ENCODE results near the gene KIF16B. TPM values are rescaled to one million over a fixed set of nuclear protein-coding genes. Genes with fewer than 3 reads are reported as not detected.

Gene KIF16B
- total RNA-seq, 1 experiment from 2014 or later, result 4.6 TPM

- BruUV-seq (replicated peaks), result no TSS peak
- POLR2A ChIA-PET (ENCODE audit: low non-redundant PET), result no interaction called here
- intact Hi-C loops (cut with micrococcal nuclease; ENCODE audit: unreplicated experiment), result no loop called here
Measured at GRCh38 chr20:16353417-16353781, 219.8 kb downstream of the KIF16B start.

GRCh38 chr20:16352751-16353416 lies 220.4 kb downstream of the KIF16B start:
- TF ChIP-seq CTCF (conservative IDR thresholded peaks at IDR 0.05; ENCODE audit: low read depth, low read length), result no peak
- no peak for TF ChIP-seq EZH2 (IDR thresholded peaks at IDR 0.05; ENCODE audit: borderline replicate concordance, low read depth, low read length, poor library complexity, severe bottlenecking)
- no peak overlapping the region for H3K4me3 ChIP-seq (ENCODE audit: low read depth, low read length, poor library complexity, severe bottlenecking)
- ChIA-PET CTCF (no interaction called here), POLR2A (ENCODE audit: low non-redundant PET) (no interaction called here)
- BruUV-seq (replicated peaks), result no TSS peak
- no peaks in the 10 kb centered on the region for H3K9me3 ChIP-seq (ENCODE audit: low read depth, low read length, poor library complexity, severe bottlenecking)
- DNase-seq (ENCODE audit: low spot score), result no peak
- H3K27me3 ChIP-seq (replicated peaks; ENCODE audit: insufficient read depth, low read depth, low read length, poor library complexity), result no peaks in the 10 kb centered on the region
- no peaks in the 10 kb centered on the region for H3K36me3 ChIP-seq (ENCODE audit: insufficient read depth, low read length, poor library complexity, severe bottlenecking)
- intact Hi-C loops (cut with micrococcal nuclease; ENCODE audit: unreplicated experiment), result no loop called here
- H3K4me1 ChIP-seq (ENCODE audit: insufficient read depth, low read length, poor library complexity, severe bottlenecking), result no peaks in the 10 kb centered on the region
- no peak overlapping the region for H3K27ac ChIP-seq (ENCODE audit: low read depth, low read length, poor library complexity, severe bottlenecking)

More at GRCh38 chr20:16353417-16353781, 219.8 kb downstream of the KIF16B start:
- CTCF ChIA-PET, result no interaction called here
- Histone ChIP-seq H3K27me3 (replicated peaks; ENCODE audit: insufficient read depth, low read depth, low read length, poor library complexity) (no peaks in the 10 kb centered on the region), H3K4me1 (ENCODE audit: insufficient read depth, low read length, poor library complexity, severe bottlenecking) (no peaks in the 10 kb centered on the region), H3K4me3 (ENCODE audit: low read depth, low read length, poor library complexity, severe bottlenecking) (no peak overlapping the region), H3K9me3 (ENCODE audit: low read depth, low read length, poor library complexity, severe bottlenecking) (no peaks in the 10 kb centered on the region), H3K27ac (ENCODE audit: low read depth, low read length, poor library complexity, severe bottlenecking) (no peak overlapping the region), H3K36me3 (ENCODE audit: insufficient read depth, low read length, poor library complexity, severe bottlenecking) (no peaks in the 10 kb centered on the region)
- TF ChIP-seq CTCF (conservative IDR thresholded peaks at IDR 0.05; ENCODE audit: low read depth, low read length) (no peak), EZH2 (IDR thresholded peaks at IDR 0.05; ENCODE audit: borderline replicate concordance, low read depth, low read length, poor library complexity, severe bottlenecking) (no peak)
- no peak for DNase-seq (ENCODE audit: low spot score)

GRCh38 chr20:16352321-16352720 lies 220.9 kb downstream of the KIF16B start:
- Histone ChIP-seq H3K4me1 (ENCODE audit: insufficient read depth, low read length, poor library complexity, severe bottlenecking) (no peaks in the 10 kb centered on the region), H3K4me3 (ENCODE audit: low read depth, low read length, poor library complexity, severe bottlenecking) (no peak overlapping the region), H3K36me3 (ENCODE audit: insufficient read depth, low read length, poor library complexity, severe bottlenecking) (no peaks in the 10 kb centered on the region), H3K27me3 (replicated peaks; ENCODE audit: insufficient read depth, low read depth, low read length, poor library complexity) (no peaks in the 10 kb centered on the region), H3K27ac (ENCODE audit: low read depth, low read length, poor library complexity, severe bottlenecking) (no peak overlapping the region), H3K9me3 (ENCODE audit: low read depth, low read length, poor library complexity, severe bottlenecking) (no peaks in the 10 kb centered on the region)
- no peak for TF ChIP-seq EZH2 (IDR thresholded peaks at IDR 0.05; ENCODE audit: borderline replicate concordance, low read depth, low read length, poor library complexity, severe bottlenecking)
- no peak for TF ChIP-seq CTCF (conservative IDR thresholded peaks at IDR 0.05; ENCODE audit: low read depth, low read length)
- intact Hi-C loops (cut with micrococcal nuclease; ENCODE audit: unreplicated experiment), result no loop called here
- DNase-seq (ENCODE audit: low spot score), result no peak
- POLR2A ChIA-PET (ENCODE audit: low non-redundant PET), result no interaction called here
- BruUV-seq (replicated peaks), result no TSS peak
- CTCF ChIA-PET, result no interaction called here
